PFSK-1 (cell line): ENCODE results near the gene TP53BP2.

Experiments used
- POLR2AphosphoS5 ChIP-seq: IDR thresholded peaks from 2 replicates; pipeline ENCODE4 v1.6.1; 2012; ENCODE audit warnings: low read depth, mild to moderate bottlenecking, control low read depth, low read length, moderate library complexity
- REST ChIP-seq, 2 experiments: IDR thresholded peaks; 2 replicates each; pipeline versions ENCODE4 v1.6.1 to v1.8.0; 2011 to 2012; ENCODE audit warnings: low read depth in 2 of 2, low read length in 2 of 2, control low read depth in 1 of 2, inconsistent platforms in 1 of 2, mild to moderate bottlenecking in 1 of 2, moderate library complexity in 1 of 2; ENCODE audit not compliant: insufficient read depth in 1 of 2
- SIN3A ChIP-seq: IDR thresholded peaks from 2 replicates; pipeline ENCODE4 v1.6.1; 2012; ENCODE audit warnings: mild to moderate bottlenecking, low read length, moderate library complexity, borderline replicate concordance; ENCODE audit not compliant: insufficient read depth
- TAF1 ChIP-seq: IDR thresholded peaks from 2 replicates; pipeline ENCODE4 v1.6.1; 2012; ENCODE audit warnings: low read length, control low read depth, borderline replicate concordance; ENCODE audit not compliant: insufficient read depth

DNA sequence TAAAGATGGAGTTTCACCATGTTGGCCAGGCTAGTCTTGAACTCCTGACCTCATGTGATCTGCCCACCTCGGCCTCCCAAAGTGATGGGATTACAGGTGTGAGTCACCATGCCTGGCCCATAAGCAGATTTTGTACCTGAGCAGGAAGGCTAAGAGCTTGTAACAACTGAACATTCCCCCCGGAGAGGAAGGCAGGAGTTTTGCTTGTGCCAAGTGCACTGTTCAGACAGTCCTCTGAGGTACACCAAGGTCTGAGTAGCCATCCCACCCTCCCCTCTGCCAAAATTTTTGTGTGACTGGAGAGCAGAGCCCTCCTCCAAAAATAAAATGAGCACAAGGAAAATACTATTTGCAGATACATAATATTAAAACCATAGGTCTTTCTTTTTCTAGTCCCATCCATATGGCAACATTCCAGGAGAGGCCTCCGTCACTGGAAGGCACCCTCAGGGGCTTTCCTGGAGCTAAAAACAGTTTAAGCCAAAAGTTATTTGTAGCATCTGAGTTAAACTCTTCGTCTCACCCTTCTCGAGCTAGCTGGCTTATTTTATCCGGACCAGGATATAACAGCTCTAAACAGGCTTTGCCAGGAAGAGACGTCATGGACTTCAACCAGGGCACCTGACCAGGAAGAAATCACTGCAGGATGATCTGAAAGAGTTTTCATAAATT, 106.2 kb downstream of the TP53BP2 start:
- TF ChIP-seq REST (IDR thresholded peaks at IDR 0.05; ENCODE audit: insufficient read depth in 1 of 2, low read depth in 2 of 2, low read length in 2 of 2) (no peak), POLR2AphosphoS5 (no peak), TAF1 (no peak), SIN3A (no peak)
